CD14-positive monocyte (primary cell): Measurements from ENCODE around the gene PIAS1. TPM values are rescaled to one million over a fixed set of nuclear protein-coding genes. Genes with fewer than 3 reads are reported as not detected.

Experiments
- DNase-seq, 3 donors: peaks; one replicate each; pipeline ENCODE4 v3.0.0-alpha.2; 2011 to 2022
- H2AFZ ChIP-seq: 2 replicates; pipeline ENCODE4 v1.6.0; 2012; ENCODE audit warnings: mild to moderate bottlenecking, low read depth, low read length, inconsistent platforms; ENCODE audit not compliant: insufficient read depth, poor library complexity, severe bottlenecking
- H3K27ac ChIP-seq, 2 donors: 1 replicate in 1 of 2; 2 replicates in 1 of 2; pipeline ENCODE4 v1.5.1; 2012 to 2013; ENCODE audit warnings: low read length in 2 of 2, control low read depth in 1 of 2, inconsistent platforms in 1 of 2, low read depth in 1 of 2, mild to moderate bottlenecking in 1 of 2
- H3K27me3 ChIP-seq, 2 donors: one replicate each; pipeline versions ENCODE4 v1.6.0 to v1.6.1; 2011 to 2013; ENCODE audit warnings: low read length in 2 of 2; ENCODE audit not compliant: control insufficient read depth in 2 of 2, insufficient read depth in 2 of 2
- H3K36me3 ChIP-seq, 2 donors: replicated peaks in 1 of 2; 1 replicate in 1 of 2; 2 replicates in 1 of 2; pipeline versions ENCODE4 v1.5.1 to v1.6.1; 2012 to 2013; ENCODE audit warnings: low read length in 2 of 2, control low read depth in 1 of 2, inconsistent platforms in 1 of 2, mild to moderate bottlenecking in 1 of 2; ENCODE audit not compliant: insufficient read depth in 2 of 2, control insufficient read depth in 1 of 2
- H3K4me1 ChIP-seq, 2 donors: 1 replicate in 1 of 2; 2 replicates in 1 of 2; pipeline versions ENCODE4 v1.5.1 to v1.6.1; 2012 to 2013; ENCODE audit warnings: low read length in 2 of 2, control low read depth in 1 of 2, inconsistent platforms in 1 of 2, mild to moderate bottlenecking in 1 of 2, moderate library complexity in 1 of 2; ENCODE audit not compliant: insufficient read depth in 2 of 2, control insufficient read depth in 1 of 2
- H3K4me2 ChIP-seq: replicated peaks from 2 replicates; pipeline ENCODE3; 2012; ENCODE audit warnings: low read length, moderate library complexity, mild to moderate bottlenecking; ENCODE audit not compliant: poor library complexity, severe bottlenecking; ENCODE audit errors: extremely low read depth
- H3K4me3 ChIP-seq, 3 experiments: fragments of 200-600 bp in 1 of 3; sonication (generic) in 1 of 3; replicated peaks in 1 of 3; 1 replicate in 2 of 3; 2 replicates in 1 of 3; pipeline ENCODE4 v1.5.1; 2011 to 2013; ENCODE audit warnings: low read length in 3 of 3, mild to moderate bottlenecking in 3 of 3, control low read depth in 2 of 3, low read depth in 2 of 3, inconsistent platforms in 1 of 3, moderate library complexity in 1 of 3
- H3K79me2 ChIP-seq: 2 replicates; pipeline ENCODE4 v1.6.0; 2012; ENCODE audit warnings: mild to moderate bottlenecking, control low read depth, inconsistent platforms, low read length, moderate library complexity; ENCODE audit not compliant: insufficient read depth
- H3K9ac ChIP-seq: 2 replicates; pipeline ENCODE4 v1.6.0; 2017; ENCODE audit warnings: low read length, mild to moderate bottlenecking; ENCODE audit not compliant: insufficient read depth, poor library complexity, severe bottlenecking
- H3K9me3 ChIP-seq, 2 donors: replicated peaks in 1 of 2; 1 replicate in 1 of 2; 2 replicates in 1 of 2; pipeline versions ENCODE4 v1.5.1 to v1.6.1; 2012 to 2013; ENCODE audit warnings: low read length in 2 of 2, control low read depth in 1 of 2; ENCODE audit not compliant: control insufficient read depth in 1 of 2, insufficient read depth in 1 of 2
- H4K20me1 ChIP-seq: 2 replicates; pipeline ENCODE4 v1.6.0; 2012; ENCODE audit warnings: mild to moderate bottlenecking, low read length, control low read depth, moderate library complexity; ENCODE audit not compliant: insufficient read depth
- H3K27ac Mint-ChIP-seq, 7 donors: one replicate each; pipeline ENCODE4 v1.8.0; 2020; ENCODE audit warnings: mild to moderate bottlenecking in 7 of 7, mixed read lengths in 7 of 7, moderate library complexity in 6 of 7, inconsistent platforms in 2 of 7
- H3K27me3 Mint-ChIP-seq, 3 donors: one replicate each; pipeline ENCODE4 v1.8.0; 2021 to 2022; ENCODE audit warnings: low read depth in 3 of 3, mild to moderate bottlenecking in 3 of 3, mixed read lengths in 3 of 3, moderate library complexity in 3 of 3, inconsistent platforms in 1 of 3
- H3K36me3 Mint-ChIP-seq, 2 donors: one replicate each; pipeline ENCODE4 v1.8.0; 2020; ENCODE audit warnings: mixed read lengths in 2 of 2, inconsistent platforms in 1 of 2, mild to moderate bottlenecking in 1 of 2
- H3K4me1 Mint-ChIP-seq: one replicate; pipeline ENCODE4 v1.8.0; 2020; ENCODE audit warnings: mild to moderate bottlenecking, mixed read lengths
- H3K4me3 Mint-ChIP-seq, 2 donors: one replicate each; pipeline ENCODE4 v1.8.0; 2020; ENCODE audit warnings: mild to moderate bottlenecking in 2 of 2, mixed read lengths in 2 of 2, moderate library complexity in 1 of 2
- H3K9me3 Mint-ChIP-seq, 7 donors: one replicate each; pipeline ENCODE4 v1.8.0; 2020 to 2022; ENCODE audit warnings: mixed read lengths in 7 of 7, mild to moderate bottlenecking in 6 of 7, moderate library complexity in 6 of 7, inconsistent platforms in 2 of 7
- CTCF ChIP-seq: fragments of 200-600 bp; IDR thresholded peaks from one replicate; pipeline ENCODE4 v1.8.0; 2022; ENCODE audit warnings: antibody characterized with exemption, mild to moderate bottlenecking
- WGBS: methylation state at CpG from one replicate; pipeline ENCODE4 v1.1.5; 2013; ENCODE audit warnings: missing lambda C conversion rate; ENCODE audit not compliant: insufficient coverage; 5-methylcytosine and 5-hydroxymethylcytosine counted together
- intact Hi-C, 2 donors: fragments of 100-400 bp; cut with micrococcal nuclease; formaldehyde crosslinking; loops; one replicate each; pipeline versions ENCODE4 v1.15.0 to v1.15.1; 2023
- polyA plus RNA-seq, 3 donors: library from polyadenylated mRNA; depleted of rRNA in 1 of 3; unstranded in 2 of 3; stranded (reverse) in 1 of 3; fragments of 300-500 nt in 2 of 3; fragments of >200 nt in 1 of 3; fragmentation: Illumina TruSeq in 2 of 3; gene quantifications; 1 replicate in 2 of 3; 2 replicates in 1 of 3; pipeline ENCODE4 v1.2.3, GENCODE V29; 2012 to 2021

The PIAS1 gene
- polyA plus RNA-seq, 3 donors, result 47.3 to 109 (median 89.8) TPM

- peaks cover 100% of the 10 kb centered on the region for H3K79me2 ChIP-seq
- Mint-ChIP-seq H3K4me3 (no peak overlapping the region), H3K27ac (peak overlapping the region in 2 of 7 donors; percentile 3 to 54), H3K27me3 (no peaks in the 10 kb centered on the region), H3K9me3 (no peaks in the 10 kb centered on the region), H3K4me1 (peaks cover 53% of the 10 kb centered on the region), H3K36me3 (peaks cover 5 to 21% of the 10 kb centered on the region in 2 donors)
- intact Hi-C loops, result no loop called here
- no peaks in the 10 kb centered on the region for H3K27me3 ChIP-seq
- H3K9ac ChIP-seq, result no peak overlapping the region
- H3K9me3 ChIP-seq, result no peaks in the 10 kb centered on the region
- no peak for DNase-seq
- peaks cover 0 to 2% of the 10 kb centered on the region in 2 donors for H3K4me1 ChIP-seq
- 100% methylated on average over 3 of the region's 6 CpGs for WGBS
- no peak overlapping the region for H3K27ac ChIP-seq
- no peak for TF ChIP-seq CTCF
- peaks cover 0 to 2% of the 10 kb centered on the region in 2 donors for H3K36me3 ChIP-seq
- H3K4me2 ChIP-seq, result no peak overlapping the region
- H4K20me1 ChIP-seq, result peaks cover 100% of the 10 kb centered on the region
- no peak overlapping the region for H2AFZ ChIP-seq
- H3K4me3 ChIP-seq, result no peak overlapping the region
These were observed 19.6 kb downstream of the PIAS1 start for GRCh38 chr15:68073576-68074288.

- Mint-ChIP-seq H3K9me3 (no peaks in the 10 kb centered on the region), H3K27me3 (no peaks in the 10 kb centered on the region), H3K4me3 (no peak overlapping the region), H3K4me1 (peaks cover 46% of the 10 kb centered on the region), H3K36me3 (peaks cover 2 to 19% of the 10 kb centered on the region in 2 donors), H3K27ac (peak overlapping the region in 2 of 7 donors; percentile 38 to 47)
- Histone ChIP-seq H3K27me3 (no peaks in the 10 kb centered on the region), H2AFZ (no peak overlapping the region), H3K4me2 (no peak overlapping the region), H3K27ac (no peak overlapping the region), H3K36me3 (peaks cover 0 to 2% of the 10 kb centered on the region in 2 donors), H3K79me2 (peaks cover 100% of the 10 kb centered on the region), H3K9me3 (no peaks in the 10 kb centered on the region), H3K9ac (no peak overlapping the region), H3K4me3 (no peak overlapping the region), H4K20me1 (peaks cover 100% of the 10 kb centered on the region), H3K4me1 (peaks cover 0 to 2% of the 10 kb centered on the region in 2 donors)
- 99% methylated on average over 9 of the region's 18 CpGs for WGBS
- TF ChIP-seq CTCF, result no peak
- no peak for DNase-seq
- intact Hi-C loops, result no loop called here
These were observed 21.8 kb downstream of the PIAS1 start for GRCh38 chr15:68075764-68076385.
